NCI-H1930 (cell line): Measurements from ENCODE around the gene TGFA.

ENCODE experiments used
- DNase-seq, 2 experiments: peaks; one replicate each; lab custom pipeline; 2025; lab: John Stamatoyannopoulos, UW

TGFA gene

GRCh38 chr2:70463581-70463980 is 90.0 kb downstream of the TGFA start:
- no peak for DNase-seq

GRCh38 chr2:70461981-70462876 is 91.4 kb downstream of the TGFA start:
- DNase-seq: no peak

- DNase-seq: no peak
Measured at GRCh38 chr2:70461414-70461813, 92.2 kb downstream of the TGFA start.

- no peak for DNase-seq
Measured at GRCh38 chr2:70460333-70460732, 93.3 kb downstream of the TGFA start.

- DNase-seq: no peak
Measured at GRCh38 chr2:70458661-70459060, 95.0 kb downstream of the TGFA start.

- no peak for DNase-seq
Measured at GRCh38 chr2:70456585-70457495, 96.8 kb downstream of the TGFA start.

GRCh38 chr2:70454936-70455544 is 98.6 kb downstream of the TGFA start:
- DNase-seq: no peak

- no peak for DNase-seq
Measured at GRCh38 chr2:70450641-70451250, 102.9 kb downstream of the TGFA start.

GRCh38 chr2:70448041-70448440 is 105.6 kb downstream of the TGFA start:
- DNase-seq: no peak

- no peak for DNase-seq
Measured at GRCh38 chr2:70443726-70444125, 109.9 kb downstream of the TGFA start.

GRCh38 chr2:70443078-70443465 is 110.6 kb downstream of the TGFA start:
- DNase-seq: no peak

- DNase-seq: no peak
Measured at GRCh38 chr2:70442301-70443077, 111.1 kb downstream of the TGFA start.

- no peak for DNase-seq
Measured at GRCh38 chr2:70440621-70441020, 113.0 kb downstream of the TGFA start.

- no peak for DNase-seq
Measured at GRCh38 chr2:70435138-70435537, 118.5 kb downstream of the TGFA start.

GRCh38 chr2:70433315-70433714 is 120.3 kb downstream of the TGFA start:
- no peak for DNase-seq

GRCh38 chr2:70431716-70432347 is 121.8 kb downstream of the TGFA start:
- DNase-seq: peak in 1 of 2 experiments; percentile 69

GRCh38 chr2:70426341-70426740 is 127.3 kb downstream of the TGFA start:
- DNase-seq: no peak

- peak in 1 of 2 experiments; percentile 36 for DNase-seq
Measured at GRCh38 chr2:70425682-70426301, 127.8 kb downstream of the TGFA start.

- no peak for DNase-seq
Measured at GRCh38 chr2:70420740-70421139, 132.9 kb downstream of the TGFA start.

- DNase-seq: no peak
Measured at GRCh38 chr2:70420143-70420542, 133.5 kb downstream of the TGFA start.
